C4-2B (cell line): ENCODE data around the gene ACSM2A.
"Not testable (repeated sequence)": the region's sequence is repeated elsewhere in the genome, so short reads cannot be mapped to it uniquely, and the experiment has no call there.

ENCODE experiments used
- H3K27ac ChIP-seq: fragments of 450-650 bp; 2 replicates; pipeline ENCODE4 v1.5.1; 2017
- ZFX ChIP-seq: fragments of 450-650 bp; IDR thresholded peaks from 2 replicates; pipeline ENCODE4 v1.6.1; 2017
- TF ChIP-seq, protein P1 (sequence below): fragments of 450-650 bp; conservative IDR thresholded peaks from 2 replicates; pipeline ENCODE4 v1.5.1; 2017; ENCODE audit warnings: mild to moderate bottlenecking

Gene ACSM2A

GRCh38 chr16:20483989-20484388 is 32.7 kb downstream of the ACSM2A start:
- H3K27ac ChIP-seq, result not testable (repeated sequence)

- TF ChIP-seq ZFX, result no peak
- TF ChIP-seq, protein P1, sequence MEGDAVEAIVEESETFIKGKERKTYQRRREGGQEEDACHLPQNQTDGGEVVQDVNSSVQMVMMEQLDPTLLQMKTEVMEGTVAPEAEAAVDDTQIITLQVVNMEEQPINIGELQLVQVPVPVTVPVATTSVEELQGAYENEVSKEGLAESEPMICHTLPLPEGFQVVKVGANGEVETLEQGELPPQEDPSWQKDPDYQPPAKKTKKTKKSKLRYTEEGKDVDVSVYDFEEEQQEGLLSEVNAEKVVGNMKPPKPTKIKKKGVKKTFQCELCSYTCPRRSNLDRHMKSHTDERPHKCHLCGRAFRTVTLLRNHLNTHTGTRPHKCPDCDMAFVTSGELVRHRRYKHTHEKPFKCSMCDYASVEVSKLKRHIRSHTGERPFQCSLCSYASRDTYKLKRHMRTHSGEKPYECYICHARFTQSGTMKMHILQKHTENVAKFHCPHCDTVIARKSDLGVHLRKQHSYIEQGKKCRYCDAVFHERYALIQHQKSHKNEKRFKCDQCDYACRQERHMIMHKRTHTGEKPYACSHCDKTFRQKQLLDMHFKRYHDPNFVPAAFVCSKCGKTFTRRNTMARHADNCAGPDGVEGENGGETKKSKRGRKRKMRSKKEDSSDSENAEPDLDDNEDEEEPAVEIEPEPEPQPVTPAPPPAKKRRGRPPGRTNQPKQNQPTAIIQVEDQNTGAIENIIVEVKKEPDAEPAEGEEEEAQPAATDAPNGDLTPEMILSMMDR, result no peak
Measured at GRCh38 chr16:20484726-20485125, 33.4 kb downstream of the ACSM2A start.

DNA sequence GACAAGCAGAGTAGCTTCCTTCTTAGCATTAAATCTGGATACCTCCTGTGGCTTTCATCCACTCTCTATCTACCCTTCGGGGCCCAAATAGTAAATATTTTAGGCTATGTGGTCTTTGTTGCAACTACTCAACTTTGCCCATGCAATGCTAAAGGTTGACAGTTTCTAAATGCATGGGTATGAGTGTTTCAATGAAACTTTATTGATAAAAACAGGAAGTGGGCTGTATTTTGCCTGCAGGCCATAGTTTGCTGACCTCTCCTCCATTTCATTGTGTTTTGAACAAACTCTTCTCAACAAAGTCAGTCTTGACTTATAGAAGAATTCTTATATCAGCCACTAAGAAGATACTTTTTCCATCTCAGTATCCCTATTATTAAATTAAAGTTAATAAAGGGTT is 34.1 kb downstream of the ACSM2A start:
- H3K27ac ChIP-seq, result no peak overlapping the region
- no peak for TF ChIP-seq ZFX
- TF ChIP-seq, protein P1, result no peak

More at GRCh38 chr16:20484726-20485125, 33.4 kb downstream of the ACSM2A start:
- H3K27ac ChIP-seq, result no peak overlapping the region

DNA sequence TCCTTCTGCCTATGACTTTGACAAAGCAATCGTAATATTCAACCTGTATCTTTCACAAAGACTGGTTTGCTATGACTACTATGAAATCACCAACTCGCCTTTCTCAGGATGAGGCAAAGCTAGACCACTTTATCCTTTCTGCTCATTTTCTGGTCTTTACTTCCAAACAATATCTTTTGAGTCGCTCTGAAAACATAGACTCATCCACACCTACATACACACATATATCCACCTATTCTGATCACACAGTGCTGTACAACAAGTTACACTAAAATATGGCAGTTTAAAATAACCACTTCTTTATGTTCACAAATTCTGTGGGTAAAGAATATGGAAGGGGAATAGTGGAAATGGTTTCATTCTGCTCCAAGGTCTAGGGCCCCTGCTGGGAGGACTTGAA is 39.7 kb downstream of the ACSM2A start:
- not testable (repeated sequence) for H3K27ac ChIP-seq

DNA sequence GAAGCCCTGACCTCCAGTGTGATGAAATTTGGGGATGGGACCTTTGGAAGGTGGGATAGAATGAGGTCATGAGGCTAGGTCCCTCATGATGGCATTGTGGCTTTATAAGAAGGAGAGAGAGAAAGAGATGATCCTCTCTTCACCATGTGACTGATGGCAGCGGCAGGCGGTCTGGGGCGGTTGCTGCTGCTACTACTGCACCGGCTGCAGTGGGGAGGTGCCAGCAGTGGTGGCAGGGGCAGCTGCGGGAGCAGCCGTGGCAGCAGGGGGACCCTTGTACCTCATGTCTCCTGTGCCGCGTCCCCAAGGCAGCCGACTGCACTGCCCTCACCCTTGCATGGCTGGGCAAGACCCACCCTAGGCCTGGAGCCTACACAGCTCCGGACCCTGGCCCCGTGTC is 40.1 kb downstream of the ACSM2A start:
- H3K27ac ChIP-seq, result not testable (repeated sequence)

- TF ChIP-seq, protein P1, result no peak
- no peak for TF ChIP-seq ZFX
Measured at GRCh38 chr16:20504418-20504817, 53.1 kb downstream of the ACSM2A start.

DNA sequence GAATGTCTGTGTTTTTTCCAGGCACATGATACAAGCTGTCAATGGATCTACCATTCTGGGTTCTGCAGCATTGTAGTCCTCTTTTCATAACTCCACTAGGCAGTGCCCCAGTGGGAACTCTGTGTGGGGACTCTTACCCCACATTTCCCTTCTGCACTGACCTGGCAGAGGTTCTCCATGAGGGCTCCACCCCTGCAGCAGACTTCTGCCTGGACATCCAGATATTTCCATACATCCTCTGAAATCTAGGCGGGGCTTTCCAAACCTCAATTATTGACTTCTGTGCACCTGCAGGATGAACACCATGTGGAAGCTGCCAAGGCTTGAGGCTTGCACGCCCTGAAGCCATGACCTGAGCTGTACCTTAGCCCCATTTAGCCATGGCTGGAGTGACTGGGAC is 56.0 kb downstream of the ACSM2A start:
- TF ChIP-seq ZFX, result no peak

More at GRCh38 chr16:20504418-20504817, 53.1 kb downstream of the ACSM2A start:
- H3K27ac ChIP-seq, result no peak overlapping the region

DNA sequence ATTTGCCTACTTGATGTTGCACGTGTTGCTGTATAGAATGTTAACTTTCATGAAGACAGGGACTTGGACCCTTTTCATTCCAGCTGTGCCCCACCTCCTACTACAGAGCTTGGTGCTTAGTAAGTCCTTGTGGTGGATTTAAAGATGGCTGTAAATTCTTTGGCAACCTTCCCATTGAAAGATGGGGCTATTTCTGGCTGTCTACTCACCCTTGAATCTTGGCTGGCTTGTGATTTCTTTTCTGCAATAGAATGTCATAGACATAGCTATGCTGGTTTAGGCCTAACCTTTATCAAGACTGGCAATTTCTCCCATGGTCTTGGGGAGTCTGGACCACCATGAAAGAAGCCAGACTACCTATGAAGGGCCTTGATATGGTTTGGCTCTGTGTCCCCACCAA is 59.0 kb downstream of the ACSM2A start:
- TF ChIP-seq, protein P1, result no peak
- TF ChIP-seq ZFX, result no peak

More for the DNA sequence above, 56.0 kb downstream of the ACSM2A start:
- no peak overlapping the region for H3K27ac ChIP-seq

DNA sequence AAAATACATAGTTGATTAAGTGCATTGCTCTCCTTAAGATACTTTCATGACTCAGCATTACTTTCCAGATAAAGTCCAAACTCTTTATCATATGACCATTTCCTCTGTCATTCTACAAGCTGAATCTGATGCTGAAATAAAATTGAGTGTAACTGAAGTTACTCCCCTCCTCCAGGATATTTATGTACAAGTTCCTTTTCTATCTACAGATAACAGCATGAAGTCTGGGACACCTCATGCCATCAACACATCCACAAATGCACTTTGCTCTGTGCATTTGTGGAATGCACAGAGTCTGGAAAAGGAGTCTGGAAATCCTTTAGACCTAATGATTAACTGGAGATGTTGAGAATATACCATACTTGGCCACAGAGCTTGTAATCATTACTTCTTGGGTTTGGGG is 64.4 kb downstream of the ACSM2A start:
- TF ChIP-seq, protein P1, result no peak
- TF ChIP-seq ZFX, result no peak

More for the DNA sequence above, 59.0 kb downstream of the ACSM2A start:
- H3K27ac ChIP-seq, result no peak overlapping the region

DNA sequence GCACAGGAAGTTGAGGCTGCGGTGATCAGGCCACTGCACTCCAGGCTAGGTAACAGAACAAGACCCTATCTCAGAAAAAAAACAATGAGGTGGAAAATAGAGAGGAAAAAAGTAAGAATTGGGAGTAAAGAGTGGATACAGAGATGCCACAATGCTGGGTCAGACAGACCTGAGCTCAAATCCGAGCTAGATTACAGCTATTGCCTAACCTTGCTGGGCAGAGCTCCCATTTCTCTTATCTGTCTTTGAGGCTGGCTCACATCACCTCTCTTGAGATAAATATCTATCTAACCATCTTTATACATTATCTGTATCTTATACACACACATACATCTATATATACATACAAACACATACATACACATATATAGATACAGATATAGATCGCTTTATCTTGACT is 65.8 kb downstream of the ACSM2A start:
- no peak overlapping the region for H3K27ac ChIP-seq
- TF ChIP-seq, protein P1, result no peak
- no peak for TF ChIP-seq ZFX

More for the DNA sequence above, 64.4 kb downstream of the ACSM2A start:
- H3K27ac ChIP-seq, result no peak overlapping the region
